Measurements from ENCODE around the gene PTGIS.

Gene PTGIS

GRCh38 chr20:49595811-49596561 lies 28.0 kb upstream of the PTGIS start:
- DNase-seq (ENCODE audit: low read depth in 3 of 3), result peak; percentile 66 to 86 (median 74)

- DNase-seq (ENCODE audit: low read depth in 3 of 3), result no peak
Measured at GRCh38 chr20:49595346-49595745, 27.4 kb upstream of the PTGIS start.

GRCh38 chr20:49594931-49595315 lies 27.0 kb upstream of the PTGIS start:
- DNase-seq (ENCODE audit: low read depth in 3 of 3), result no peak

- DNase-seq (ENCODE audit: low read depth in 3 of 3), result peak; percentile 58 to 81 (median 64)
Measured at GRCh38 chr20:49594143-49594930, 26.4 kb upstream of the PTGIS start.

- peak in 2 of 3 donors; percentile 24 to 43 for DNase-seq (ENCODE audit: low read depth in 3 of 3)
Measured at GRCh38 chr20:49593466-49594142, 25.7 kb upstream of the PTGIS start.

- no peak for DNase-seq (ENCODE audit: low read depth in 3 of 3)
Measured at GRCh38 chr20:49592120-49592519, 24.2 kb upstream of the PTGIS start.

- DNase-seq (ENCODE audit: low read depth in 3 of 3), result peak in 1 of 3 donors; percentile 47
Measured at GRCh38 chr20:49591217-49591865, 23.4 kb upstream of the PTGIS start.

- DNase-seq (ENCODE audit: low read depth in 3 of 3), result no peak
Measured at GRCh38 chr20:49590163-49591017, 22.5 kb upstream of the PTGIS start.

- no peak for DNase-seq (ENCODE audit: low read depth in 3 of 3)
Measured at GRCh38 chr20:49589747-49590146, 21.8 kb upstream of the PTGIS start.

- DNase-seq (ENCODE audit: low read depth in 3 of 3), result no peak
Measured at GRCh38 chr20:49587111-49587570, 19.2 kb upstream of the PTGIS start.

- DNase-seq (ENCODE audit: low read depth in 3 of 3), result no peak
Measured at GRCh38 chr20:49585585-49586245, 17.8 kb upstream of the PTGIS start.

GRCh38 chr20:49584418-49585382 lies 16.8 kb upstream of the PTGIS start:
- DNase-seq (ENCODE audit: low read depth in 3 of 3), result no peak

- DNase-seq (ENCODE audit: low read depth in 3 of 3), result no peak
Measured at GRCh38 chr20:49583669-49584417, 15.9 kb upstream of the PTGIS start.

GRCh38 chr20:49583343-49583668 lies 15.4 kb upstream of the PTGIS start:
- no peak for DNase-seq (ENCODE audit: low read depth in 3 of 3)

GRCh38 chr20:49582413-49583334 lies 14.7 kb upstream of the PTGIS start:
- no peak for DNase-seq (ENCODE audit: low read depth in 3 of 3)

GRCh38 chr20:49581482-49581881 lies 13.5 kb upstream of the PTGIS start:
- DNase-seq (ENCODE audit: low read depth in 3 of 3), result no peak

GRCh38 chr20:49580813-49581174 lies 12.9 kb upstream of the PTGIS start:
- no peak for DNase-seq (ENCODE audit: low read depth in 3 of 3)

Data from stimulated activated CD4-positive, alpha-beta T cell treated with anti-CD3 and anti-CD28 coated beads, TNF-alpha, amount 100 ng/mL, for 48 hours (primary cell).